ENCODE measurements around the gene CSNK2A1. TPM values are rescaled to one million over a fixed set of nuclear protein-coding genes. Genes with fewer than 3 reads are reported as not detected.

CSNK2A1 gene
- total RNA-seq, 2 donors from 2014 or later = 107 to 144 TPM

DNA sequence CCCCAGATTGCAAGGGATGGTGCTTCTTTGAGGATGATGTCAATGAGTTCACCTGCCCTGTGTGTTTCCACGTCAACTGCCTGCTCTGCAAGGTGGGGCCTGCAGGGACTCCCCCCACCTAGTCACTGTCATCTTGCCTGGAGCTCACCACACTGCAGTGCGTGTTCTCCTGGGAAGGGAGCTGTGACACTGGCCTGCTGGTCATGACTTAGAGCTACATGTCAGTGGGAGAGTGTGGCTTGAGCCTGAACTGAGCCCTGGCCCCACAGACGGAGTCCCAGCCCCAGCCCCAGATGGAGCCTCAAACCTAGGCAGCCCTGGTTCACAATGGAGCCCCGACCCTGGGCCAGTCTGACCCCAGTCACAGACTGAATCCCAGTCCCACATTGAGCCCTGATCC, 116.2 kb downstream of the CSNK2A1 start:
- TF ChIP-seq, protein P1, sequence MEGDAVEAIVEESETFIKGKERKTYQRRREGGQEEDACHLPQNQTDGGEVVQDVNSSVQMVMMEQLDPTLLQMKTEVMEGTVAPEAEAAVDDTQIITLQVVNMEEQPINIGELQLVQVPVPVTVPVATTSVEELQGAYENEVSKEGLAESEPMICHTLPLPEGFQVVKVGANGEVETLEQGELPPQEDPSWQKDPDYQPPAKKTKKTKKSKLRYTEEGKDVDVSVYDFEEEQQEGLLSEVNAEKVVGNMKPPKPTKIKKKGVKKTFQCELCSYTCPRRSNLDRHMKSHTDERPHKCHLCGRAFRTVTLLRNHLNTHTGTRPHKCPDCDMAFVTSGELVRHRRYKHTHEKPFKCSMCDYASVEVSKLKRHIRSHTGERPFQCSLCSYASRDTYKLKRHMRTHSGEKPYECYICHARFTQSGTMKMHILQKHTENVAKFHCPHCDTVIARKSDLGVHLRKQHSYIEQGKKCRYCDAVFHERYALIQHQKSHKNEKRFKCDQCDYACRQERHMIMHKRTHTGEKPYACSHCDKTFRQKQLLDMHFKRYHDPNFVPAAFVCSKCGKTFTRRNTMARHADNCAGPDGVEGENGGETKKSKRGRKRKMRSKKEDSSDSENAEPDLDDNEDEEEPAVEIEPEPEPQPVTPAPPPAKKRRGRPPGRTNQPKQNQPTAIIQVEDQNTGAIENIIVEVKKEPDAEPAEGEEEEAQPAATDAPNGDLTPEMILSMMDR (IDR thresholded peaks at IDR 0.05) = no peak

GRCh38 chr20:426566-426965, 117.0 kb downstream of the CSNK2A1 start:
- intact Hi-C loops (cut with DNase I) = no loop called here
- Histone ChIP-seq H3K27me3 (no peaks in the 10 kb centered on the region), H3K9ac (ENCODE audit: low read depth in 2 of 2, low read length in 2 of 2) (no peak overlapping the region), H3K4me3 (no peak overlapping the region), H3K36me3 (peaks cover 14% of the 10 kb centered on the region), H3K4me1 (no peaks in the 10 kb centered on the region), H3K27ac (no peak overlapping the region), H3K9me3 (no peaks in the 10 kb centered on the region)
- TF ChIP-seq, protein P1 (IDR thresholded peaks at IDR 0.05) = no peak
- DNase-seq = no peak

More for the DNA sequence above, 116.2 kb downstream of the CSNK2A1 start:
- intact Hi-C loops (cut with DNase I) = no loop called here
- no peaks in the 10 kb centered on the region for H3K9me3 ChIP-seq
- no peaks in the 10 kb centered on the region for H3K4me1 ChIP-seq
- no peak overlapping the region for H3K9ac ChIP-seq (ENCODE audit: low read depth in 2 of 2, low read length in 2 of 2)
- no peaks in the 10 kb centered on the region for H3K27me3 ChIP-seq
- H3K36me3 ChIP-seq = peaks cover 14% of the 10 kb centered on the region
- no peak overlapping the region for H3K27ac ChIP-seq
- DNase-seq = no peak
- no peak overlapping the region for H3K4me3 ChIP-seq

Other genes with a start within 250 kb of the CSNK2A1 start
- gene ZCCHC3, start 246.2 kb downstream of the CSNK2A1 start, total RNA-seq = 10 to 100 TPM; 13.7 to 15.6 TPM
- 1 to 10 TPM; 5.0 to 7.5 TPM for gene SOX12, start 218.2 kb downstream of the CSNK2A1 start, total RNA-seq
- gene NRSN2, start 196.7 kb downstream of the CSNK2A1 start, total RNA-seq = 10 to 100 TPM; 11.2 to 18.3 TPM
- 10 to 100 TPM; 13.5 to 48.5 TPM for gene TRIB3, start 163.0 kb downstream of the CSNK2A1 start, total RNA-seq
- gene RBCK1, start 135.5 kb downstream of the CSNK2A1 start, total RNA-seq = 100 to 1,000 TPM; 134 to 169 TPM
- gene TBC1D20, start 81.3 kb downstream of the CSNK2A1 start, total RNA-seq = 10 to 100 TPM; 25.4 to 31.9 TPM
- gene TCF15, start 66.5 kb upstream of the CSNK2A1 start, total RNA-seq = under 1 TPM; 0.16 to 0.22 TPM
- gene SRXN1, start 109.4 kb upstream of the CSNK2A1 start, total RNA-seq = 10 to 100 TPM; 20.8 to 25.3 TPM
- gene SCRT2, start 132.0 kb upstream of the CSNK2A1 start, total RNA-seq = not detected
- 10 to 100 TPM; 15.6 to 19.7 TPM for gene SLC52A3, start 224.7 kb upstream of the CSNK2A1 start, total RNA-seq

Data from colonic mucosa (tissue), 4 donors.